ENCODE results near the gene DDX11. TPM values are rescaled to one million over a fixed set of nuclear protein-coding genes. Genes with fewer than 3 reads are reported as not detected.
"Not testable (repeated sequence)": the region's sequence is repeated elsewhere in the genome, so short reads cannot be mapped to it uniquely, and the experiment has no call there.

DDX11 gene
- 100 to 1,000 TPM; 128 TPM for total RNA-seq

DNA sequence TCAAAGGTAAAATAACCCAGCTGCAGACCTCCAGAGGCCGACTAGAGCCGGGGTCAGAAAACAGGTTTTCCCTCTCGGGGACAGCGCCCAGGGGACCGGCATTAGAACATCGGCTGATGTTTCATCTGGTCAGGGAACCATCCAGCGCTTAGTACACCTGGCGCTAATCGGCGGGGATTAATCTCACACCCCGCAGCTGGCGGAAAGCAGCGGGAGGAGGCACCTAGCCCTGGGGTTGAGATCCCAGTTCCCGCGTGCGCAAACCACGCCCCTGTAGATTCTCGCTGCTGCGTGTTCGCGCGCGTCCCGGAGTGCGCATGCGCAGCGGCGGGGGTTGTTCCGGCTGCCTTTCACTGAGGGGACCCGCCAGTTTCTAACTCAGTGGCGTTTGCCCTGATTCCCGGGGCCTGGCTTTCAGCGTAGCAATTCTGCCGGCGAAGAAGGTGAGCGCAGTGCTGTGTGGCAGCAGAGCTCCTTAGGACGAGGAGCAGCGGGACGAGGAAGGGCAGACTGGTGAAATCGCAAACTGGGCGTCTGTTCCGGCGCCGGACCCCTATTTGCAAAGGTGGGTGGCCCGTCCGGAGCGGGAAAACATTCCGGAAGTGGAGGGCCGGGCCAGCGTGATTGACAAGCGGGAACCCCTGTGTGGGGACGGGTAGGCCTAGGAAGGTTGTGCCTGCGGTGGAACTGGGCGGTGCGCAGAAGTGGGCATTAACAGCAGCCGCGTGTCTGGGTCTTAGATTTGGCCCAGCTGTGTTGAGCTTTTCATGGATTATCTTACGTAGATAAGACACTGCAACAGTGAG, at the start of gene DDX11:
TSS of gene DDX11 (plus strand) at position 334 of the 806 bp plus-strand sequence. CDS start 4,534 bp downstream, outside the sequence.
- CTCF ChIA-PET, POLR2A ChIA-PET: not testable (repeated sequence)

DNA sequence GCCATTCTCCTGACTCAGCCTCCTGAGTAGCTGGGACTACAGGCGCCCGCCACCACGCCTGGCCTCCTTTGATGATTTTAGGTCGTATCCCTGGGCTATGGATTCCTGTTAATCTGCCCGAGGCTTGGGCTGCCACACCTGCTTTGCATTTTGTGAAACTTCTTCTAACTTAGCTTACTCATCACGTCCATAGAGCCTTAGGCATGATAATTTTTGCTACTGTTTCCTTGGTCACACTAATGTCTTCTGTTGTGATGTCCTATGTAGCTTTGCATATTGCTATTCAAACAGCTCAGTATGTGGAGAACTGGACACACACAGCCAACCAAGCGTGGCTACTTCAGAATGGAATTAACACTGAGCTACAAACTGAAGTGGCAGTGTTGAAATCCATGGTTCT, 47.5 kb upstream of the DDX11 start:
- ChIA-PET POLR2A (no interaction called here), CTCF (no interaction called here)

DNA sequence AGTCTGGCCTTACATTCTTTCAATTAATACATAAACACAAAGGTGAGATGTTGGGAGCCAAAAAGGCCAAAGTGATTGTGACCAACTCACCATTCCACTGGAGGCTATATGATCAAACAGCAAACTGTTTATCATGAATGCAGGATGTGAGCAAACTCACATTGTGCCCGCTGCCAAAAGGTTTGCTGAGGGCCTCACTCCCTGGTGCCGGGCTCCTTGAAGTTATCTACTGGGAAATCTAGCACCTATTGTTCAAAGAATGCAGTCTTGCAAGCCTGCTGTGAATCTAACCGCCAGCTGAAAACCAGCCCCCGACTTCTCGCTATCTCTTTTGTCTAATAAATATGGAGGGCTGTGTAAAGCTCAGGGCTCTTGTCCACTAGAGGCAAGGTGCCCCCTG, 46.7 kb upstream of the DDX11 start:
- POLR2A ChIA-PET, CTCF ChIA-PET: not testable (repeated sequence)

DNA sequence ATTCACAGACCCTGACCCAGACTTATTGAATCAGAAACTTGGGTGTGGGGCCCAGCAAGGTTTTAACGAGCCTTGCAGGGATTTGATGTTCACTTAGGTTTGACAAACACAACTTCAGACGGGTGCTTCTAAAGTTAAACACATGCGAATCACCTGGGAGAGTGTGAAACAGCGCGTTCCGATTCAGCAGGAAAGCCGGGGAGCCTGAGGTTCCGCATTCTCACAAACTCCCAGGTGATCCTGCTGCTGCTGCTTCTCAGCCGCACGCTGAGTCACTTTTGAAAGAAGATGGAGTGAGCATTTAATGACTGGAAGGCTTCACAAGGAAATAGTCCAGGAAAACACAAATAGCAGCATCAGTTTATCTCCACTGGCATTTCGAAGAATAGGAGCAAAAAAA, 44.2 kb upstream of the DDX11 start:
- POLR2A ChIA-PET, result no interaction called here
- CTCF ChIA-PET, result no interaction called here

DNA sequence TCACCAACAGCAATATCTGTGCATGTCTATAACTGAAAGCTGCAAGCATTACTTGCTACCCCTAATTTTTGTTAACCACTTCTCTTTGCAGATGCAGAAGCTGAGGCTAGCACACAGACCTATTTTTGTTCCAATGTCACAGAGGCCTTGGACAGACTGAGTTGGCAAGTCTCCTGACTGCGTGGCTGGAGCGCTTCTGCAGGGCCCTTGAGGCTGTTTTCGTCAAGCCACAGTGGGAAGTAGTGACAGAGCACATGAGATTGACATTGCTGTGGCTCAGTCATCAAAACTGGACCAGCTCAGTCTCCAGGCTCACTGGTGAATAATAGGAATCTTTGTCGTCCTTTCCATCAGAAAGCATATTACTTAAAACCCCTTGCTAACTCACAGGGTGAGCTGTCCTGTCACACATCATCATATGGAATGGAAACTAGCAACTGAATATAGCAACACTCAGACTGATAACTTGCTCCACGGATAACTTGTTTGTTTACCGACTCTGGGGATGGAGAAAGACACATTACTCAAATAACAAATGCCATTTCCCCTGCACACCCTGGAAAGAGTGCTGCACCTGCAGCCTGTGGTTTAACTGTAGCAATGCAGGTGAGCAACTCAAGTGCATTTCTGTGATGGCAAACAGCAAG, 43.6 kb upstream of the DDX11 start:
- CTCF ChIA-PET, result no interaction called here

DNA sequence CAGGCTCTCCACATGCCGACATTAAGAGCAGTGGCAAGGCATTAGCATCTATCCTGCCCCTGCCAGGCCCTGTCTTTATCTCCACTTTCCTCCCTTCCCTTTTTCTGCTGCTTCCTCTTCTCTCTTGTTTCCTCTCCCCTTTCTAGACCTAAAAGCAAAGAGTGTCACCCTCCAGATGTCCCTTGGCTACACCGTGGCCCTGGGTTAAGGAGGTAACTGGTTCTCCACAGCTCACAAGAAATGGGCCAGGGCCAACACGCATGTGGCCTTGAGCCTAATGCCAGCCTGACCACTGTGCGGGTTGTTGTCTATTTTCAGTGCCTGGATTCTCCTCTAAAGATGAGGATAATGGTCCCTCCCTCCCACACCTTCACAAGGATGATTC, 41.7 kb upstream of the DDX11 start:
- POLR2A ChIA-PET, result no interaction called here

More for the DNA sequence above, 43.6 kb upstream of the DDX11 start:
- POLR2A ChIA-PET, result no interaction called here

DNA sequence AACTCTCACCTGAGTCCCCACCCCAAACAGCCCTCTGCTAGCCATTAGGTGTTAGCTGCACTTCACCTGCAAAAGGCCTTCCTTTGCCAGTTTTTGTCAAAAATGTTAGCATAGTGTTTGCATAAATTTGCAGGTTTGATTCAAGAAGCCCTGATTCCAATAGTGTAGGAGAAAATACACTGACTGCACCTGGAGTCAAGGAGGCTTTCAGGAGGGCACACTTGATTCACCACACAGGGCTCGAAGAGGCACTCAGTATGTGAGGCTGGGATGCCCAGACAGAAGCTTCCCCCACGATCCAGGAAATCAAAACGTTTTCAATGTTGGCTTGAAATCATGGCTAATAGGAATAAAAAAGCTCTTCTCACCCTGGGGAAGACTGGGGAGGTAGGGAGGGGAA, 40.5 kb upstream of the DDX11 start:
- ChIA-PET CTCF (no interaction called here), POLR2A (no interaction called here)

More for the DNA sequence above, 41.7 kb upstream of the DDX11 start:
- CTCF ChIA-PET, result no interaction called here

DNA sequence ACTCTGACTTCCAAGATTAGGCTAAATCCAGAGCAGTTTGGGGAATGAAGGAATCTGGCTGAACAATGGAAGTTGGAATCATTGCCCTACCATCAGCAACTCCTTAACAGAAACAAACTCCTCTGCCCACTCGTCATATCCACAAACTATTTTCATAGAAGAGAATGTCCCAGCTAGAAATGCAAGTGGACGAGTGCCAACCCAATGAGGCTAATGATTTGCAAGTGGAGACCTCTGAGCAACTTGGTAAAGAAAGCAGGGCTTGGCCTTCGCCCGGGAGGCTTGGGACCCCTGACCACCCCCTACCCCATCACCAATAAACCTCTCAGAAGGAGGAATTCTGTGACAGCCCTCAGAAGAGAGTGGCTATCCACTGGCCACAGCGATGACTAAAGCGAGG, 40.0 kb upstream of the DDX11 start:
- ChIA-PET CTCF (no interaction called here), POLR2A (interaction anchor here (0.5 kb wide), 1 partner anchor 1792 kb away, joined by 3 read pairs; no protein-coding TSS in a partner anchor)

DNA sequence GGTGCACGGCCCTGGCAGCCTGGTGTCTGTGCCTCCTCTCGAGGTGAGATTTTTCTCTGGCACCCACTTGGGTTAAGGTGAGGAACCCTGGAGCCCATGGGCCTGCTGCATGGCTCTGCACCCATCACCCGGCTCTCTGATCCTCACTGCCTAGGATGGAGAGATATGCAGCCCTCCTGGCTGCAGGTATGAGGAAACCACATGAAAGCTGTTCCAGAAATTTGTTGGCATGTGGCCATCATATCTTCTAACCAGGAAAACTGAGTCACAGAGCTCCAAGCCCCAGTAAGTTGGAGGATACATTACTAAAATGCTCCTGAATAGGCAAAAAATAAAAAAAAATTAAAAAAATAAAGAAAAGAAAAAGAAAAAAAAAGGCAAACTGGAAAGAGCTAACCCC, 39.3 kb upstream of the DDX11 start:
- POLR2A ChIA-PET, result no interaction called here
- CTCF ChIA-PET, result no interaction called here

DNA sequence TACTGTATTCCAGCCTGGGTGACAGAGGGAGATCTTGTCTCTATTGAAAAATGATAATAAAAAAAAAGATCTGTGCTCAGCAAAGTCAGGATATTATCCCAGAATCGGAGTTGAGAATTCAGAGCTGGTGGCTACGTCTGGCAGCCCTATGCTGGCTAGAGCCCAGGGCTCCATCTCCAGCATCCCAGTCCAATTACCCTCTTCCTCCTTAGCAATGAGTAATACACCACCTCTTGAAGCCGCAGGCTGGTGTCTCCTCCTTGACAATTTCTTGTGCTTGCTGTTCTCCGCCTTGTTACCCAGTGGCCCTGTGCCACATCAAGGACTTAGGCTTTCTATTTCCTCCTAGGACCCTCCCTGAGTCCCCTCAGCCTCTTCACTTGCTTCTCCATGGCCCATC, 38.4 kb upstream of the DDX11 start:
- ChIA-PET POLR2A (no interaction called here), CTCF (no interaction called here)

DNA sequence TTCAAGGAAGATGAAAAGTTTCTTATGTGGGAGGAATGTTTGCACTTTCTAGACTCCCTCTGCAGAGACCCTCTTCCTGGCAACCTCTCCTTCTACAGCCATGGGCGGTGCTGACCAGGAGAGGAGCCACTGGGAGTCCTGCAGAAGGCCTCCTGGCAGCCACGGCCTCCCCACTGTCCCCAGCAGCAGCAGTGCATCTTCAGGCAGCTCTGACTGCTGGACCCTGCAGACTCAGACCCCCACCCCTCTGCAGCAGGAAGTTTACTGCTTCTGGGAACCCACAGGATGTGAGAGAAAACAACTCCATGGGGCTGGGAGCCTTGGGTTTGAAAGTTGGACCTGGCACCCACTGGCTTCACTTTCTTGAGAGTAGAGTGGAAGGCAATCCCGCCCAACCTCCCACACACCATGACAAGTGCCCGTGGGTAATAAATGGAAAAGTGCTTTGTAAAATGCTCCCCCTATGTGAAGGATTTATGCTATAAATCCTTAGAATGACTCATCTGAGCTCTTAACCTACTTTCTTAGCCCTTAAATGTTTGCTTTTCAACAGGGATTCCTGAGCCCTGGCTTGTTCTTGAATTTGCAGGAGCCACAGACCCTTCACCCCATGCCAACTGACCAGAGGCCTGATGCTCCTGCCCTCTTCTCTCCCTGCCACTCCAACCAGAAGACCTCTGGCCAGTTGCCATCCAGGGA, 37.5 kb upstream of the DDX11 start:
- CTCF ChIA-PET, result no interaction called here
- POLR2A ChIA-PET, result no interaction called here

DNA sequence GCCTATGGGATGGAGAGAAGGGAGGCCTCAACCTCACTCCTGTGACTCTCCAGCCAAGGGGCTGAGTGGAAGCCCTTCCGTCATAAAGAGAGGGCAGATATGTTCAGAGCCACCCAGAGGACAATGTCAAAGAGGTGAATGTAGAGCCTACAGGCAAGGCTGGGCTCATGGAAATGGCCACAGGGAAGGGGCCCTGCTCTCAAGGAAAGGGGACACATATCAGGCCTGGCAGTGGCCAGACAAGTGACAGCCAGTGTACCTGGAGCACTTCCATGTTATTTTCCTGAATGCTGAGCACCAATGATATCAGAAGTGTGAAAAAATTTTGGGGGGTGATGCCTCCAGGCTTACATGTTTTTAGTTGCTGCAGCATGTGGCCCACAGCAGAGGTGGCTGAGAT, 36.6 kb upstream of the DDX11 start:
- ChIA-PET POLR2A (no interaction called here), CTCF (no interaction called here)

DNA sequence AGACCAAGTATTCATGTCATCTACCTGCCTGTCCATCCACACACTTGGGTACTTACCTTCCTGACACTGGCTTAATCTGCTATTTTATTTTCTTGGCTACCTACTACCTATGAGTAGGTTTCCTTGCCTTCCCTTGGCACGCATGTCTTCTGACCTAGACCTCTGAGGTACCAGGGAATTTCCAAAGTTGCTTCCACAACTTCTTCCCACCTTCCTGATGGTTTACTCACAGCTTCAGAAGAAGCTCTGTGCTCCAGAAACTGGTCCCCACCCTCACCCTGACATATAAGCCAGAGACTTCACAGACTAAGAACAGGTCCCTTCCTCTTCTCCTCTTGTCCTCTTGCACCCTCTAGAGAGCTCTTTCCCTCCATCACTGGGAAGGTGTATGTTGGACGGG, 35.7 kb upstream of the DDX11 start:
- ChIA-PET POLR2A (no interaction called here), CTCF (no interaction called here)

DNA sequence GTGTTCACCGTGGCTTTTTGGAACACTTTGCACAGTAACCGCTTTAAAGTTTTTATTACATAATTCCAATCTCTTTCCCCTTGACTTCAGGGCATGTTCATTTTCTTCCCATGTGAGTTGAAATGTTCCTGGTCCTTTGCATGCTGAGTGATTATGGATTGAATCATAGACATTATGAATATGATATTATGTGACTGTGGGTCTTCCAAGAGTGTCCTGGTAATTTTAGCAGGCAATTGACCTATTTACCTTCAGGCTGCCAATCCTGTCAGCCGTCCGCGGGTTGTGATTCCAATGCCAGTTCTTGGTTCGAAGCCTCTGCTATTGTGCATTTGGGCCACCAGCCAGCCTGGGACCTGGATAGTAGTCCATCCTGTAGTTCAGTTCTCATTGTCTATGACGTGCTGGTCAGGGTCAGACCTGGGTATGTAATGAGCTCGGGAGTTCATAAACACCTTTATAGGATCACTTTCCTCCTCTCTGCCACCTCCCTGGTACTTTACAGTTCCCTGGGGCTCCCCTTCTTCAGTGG, 32.6 kb upstream of the DDX11 start:
- ChIA-PET POLR2A (no interaction called here), CTCF (no interaction called here)

DNA sequence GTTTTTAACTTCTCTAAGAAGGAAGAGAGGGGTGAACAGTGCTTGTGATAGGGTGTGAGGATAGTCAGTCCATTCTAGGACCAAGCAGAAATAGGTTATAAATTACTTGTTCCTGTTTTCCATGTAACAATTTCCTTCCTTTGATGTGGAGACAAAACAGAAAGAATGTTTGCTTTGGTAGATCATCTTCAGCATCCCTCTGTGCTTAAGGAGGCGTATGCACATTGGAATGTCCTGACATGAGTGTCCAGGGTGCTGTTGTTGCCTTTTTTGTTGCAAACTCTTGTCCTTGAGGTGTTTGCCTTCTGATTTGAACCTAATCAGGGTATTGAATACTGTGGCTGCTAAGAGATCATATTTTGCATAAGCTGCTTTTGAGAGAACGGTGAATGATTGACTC, 23.5 kb upstream of the DDX11 start:
- CTCF ChIA-PET, POLR2A ChIA-PET: not testable (repeated sequence)

DNA sequence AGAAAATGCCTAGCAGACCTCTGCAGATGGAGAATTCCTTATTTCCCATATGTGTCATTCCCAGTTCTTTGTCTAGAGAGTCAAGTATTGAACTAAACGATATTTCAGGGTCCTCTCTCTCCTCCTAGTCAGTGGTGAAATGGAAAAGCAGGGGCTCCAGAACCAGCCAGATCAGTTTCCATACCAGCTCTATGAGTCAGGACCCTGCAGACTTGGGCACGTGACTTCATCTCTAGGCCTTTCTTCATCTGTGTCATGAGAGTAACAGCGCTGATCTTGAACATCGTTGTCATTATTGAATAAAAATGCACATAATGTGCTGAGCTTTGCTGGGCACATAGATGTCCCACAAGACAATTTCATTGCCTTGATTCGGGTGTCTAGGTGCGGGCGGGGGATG, 23.1 kb upstream of the DDX11 start:
- CTCF ChIA-PET, POLR2A ChIA-PET: not testable (repeated sequence)

DNA sequence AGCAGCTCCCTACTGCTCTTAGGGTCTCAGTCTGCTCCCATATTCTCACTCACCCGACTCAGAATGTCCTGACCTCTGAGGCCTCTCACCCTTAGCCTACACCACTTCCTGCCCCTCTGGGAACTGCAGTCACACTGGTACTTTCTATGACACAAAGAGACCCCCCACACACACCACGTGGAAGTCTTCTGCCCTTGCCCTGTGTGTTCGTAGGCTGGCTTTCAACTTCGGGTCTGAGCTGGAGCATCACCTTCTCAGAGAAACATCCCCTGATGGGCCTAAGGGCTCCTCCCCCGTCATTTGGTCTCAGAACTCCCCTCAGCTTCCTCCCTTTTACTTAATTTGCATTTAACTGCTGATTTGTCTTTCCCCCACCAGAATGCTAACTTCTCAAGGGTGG, 22.0 kb upstream of the DDX11 start:
- POLR2A ChIA-PET, CTCF ChIA-PET: not testable (repeated sequence)

DNA sequence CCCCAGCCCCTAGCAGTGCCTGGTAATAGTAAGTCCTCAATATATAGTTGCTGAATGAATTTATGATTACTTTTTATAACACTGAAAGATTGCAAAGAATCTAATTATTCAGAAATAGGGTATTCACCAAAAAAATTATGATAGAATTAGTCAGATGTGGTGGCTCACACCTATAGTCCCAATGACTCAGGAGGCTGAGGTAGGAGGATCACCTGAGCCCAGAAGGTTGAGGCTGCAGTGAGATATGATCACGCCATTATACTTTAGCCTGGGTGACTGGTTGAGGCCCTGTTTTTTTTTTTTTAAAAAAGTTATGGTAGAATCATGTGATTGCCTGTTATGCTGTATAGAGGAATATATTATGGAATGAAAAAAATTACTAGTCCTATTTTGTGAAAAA, 21.5 kb upstream of the DDX11 start:
- CTCF ChIA-PET, POLR2A ChIA-PET: not testable (repeated sequence)

DNA sequence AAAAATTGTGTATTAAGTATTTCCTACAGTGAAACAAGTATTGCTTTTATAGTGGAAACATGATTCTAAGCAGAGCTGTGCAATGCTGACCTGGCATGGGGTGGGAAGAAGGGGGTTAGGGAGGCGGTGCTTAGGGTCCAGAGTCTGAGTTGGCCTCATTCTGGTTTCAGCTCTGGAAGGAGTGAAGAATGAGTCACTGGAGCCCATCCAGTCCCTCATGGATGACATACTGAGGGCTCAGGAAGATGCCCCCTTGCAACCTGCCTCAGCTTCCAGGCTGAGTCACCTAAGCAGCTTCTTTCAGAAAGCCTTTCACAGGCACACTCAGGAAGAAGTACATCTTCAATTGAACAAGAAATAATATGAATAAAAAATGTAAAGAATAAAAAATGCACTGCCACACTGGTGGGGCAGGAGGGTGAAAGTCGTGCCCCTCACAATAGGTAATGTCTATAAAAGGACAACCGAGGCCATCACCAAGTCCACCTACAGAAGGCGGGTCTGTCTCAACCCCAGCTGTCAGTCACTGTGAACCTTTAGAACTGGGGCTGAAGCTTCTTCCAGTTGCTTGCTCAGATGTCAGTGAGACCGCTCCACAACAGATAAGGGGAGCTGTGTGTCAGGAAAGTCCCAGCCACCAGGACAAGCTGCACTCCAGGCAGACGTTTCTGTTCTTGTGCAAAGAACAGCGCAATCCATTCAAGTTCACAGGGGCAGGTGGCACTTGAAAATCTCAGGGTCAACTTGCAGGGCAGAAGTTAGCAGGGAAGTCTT, 20.8 kb upstream of the DDX11 start:
- CTCF ChIA-PET, POLR2A ChIA-PET: not testable (repeated sequence)

DNA sequence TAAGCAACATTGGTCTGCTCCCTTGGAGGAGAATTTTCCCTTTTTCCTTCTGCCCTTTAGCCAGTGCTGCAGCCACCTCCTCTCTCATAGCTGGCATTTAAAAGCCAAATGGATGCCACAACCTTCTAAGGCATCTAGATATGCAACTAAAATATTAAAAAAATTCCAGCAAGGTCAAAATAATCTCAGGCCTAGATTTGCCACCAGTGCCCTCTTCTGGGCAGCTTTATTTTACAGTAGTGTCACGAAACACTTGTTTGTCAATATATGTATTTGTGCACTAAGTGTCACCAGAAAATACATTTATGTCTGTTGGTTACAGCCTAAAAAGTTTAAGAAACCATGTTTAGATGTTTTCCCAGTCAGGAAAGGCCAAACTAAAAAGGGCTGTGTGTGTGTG, 19.7 kb upstream of the DDX11 start:
- POLR2A ChIA-PET, CTCF ChIA-PET: not testable (repeated sequence)
